AG09319 (cell line): ENCODE results near the gene IL32.

ENCODE experiments used
- DNase-seq: peaks from one replicate; pipeline ENCODE4 v3.0.0-alpha.2; 2010; ENCODE audit warnings: low read depth; ENCODE audit errors: extremely low read depth
- CTCF ChIP-seq: IDR thresholded peaks from 2 replicates; pipeline ENCODE4 v1.5.1; 2011; ENCODE audit warnings: low read depth, mild to moderate bottlenecking, inconsistent platforms, low read length, moderate library complexity

Gene IL32

GRCh38 chr16:3038256-3038655, 27.2 kb upstream of the IL32 start:
- DNase-seq, result no peak
- TF ChIP-seq CTCF, result no peak

- TF ChIP-seq CTCF, result no peak
- DNase-seq, result no peak
These were observed 26.5 kb upstream of the IL32 start for GRCh38 chr16:3038896-3039295.

- no peak for DNase-seq
- no peak for TF ChIP-seq CTCF
These were observed 23.1 kb upstream of the IL32 start for GRCh38 chr16:3042376-3042775.

GRCh38 chr16:3044708-3045107, 20.7 kb upstream of the IL32 start:
- no peak for TF ChIP-seq CTCF
- no peak for DNase-seq

- DNase-seq, result no peak
- TF ChIP-seq CTCF, result no peak
These were observed 19.4 kb upstream of the IL32 start, which contains the start of gene MMP25 for GRCh38 chr16:3045758-3046640. MMP25 (plus strand) TSS chr16:3046561; CDS start chr16:3046918, 357 bp downstream.

GRCh38 chr16:3046641-3047386, 18.6 kb upstream of the IL32 start:
- no peak for DNase-seq

More at GRCh38 chr16:3046641-3047386, 18.6 kb upstream of the IL32 start:
- no peak for TF ChIP-seq CTCF
